ENCODE measurements around the gene MYL3.

The MYL3 gene

GRCh38 chr3:46901061-46901460, 37.8 kb upstream of the MYL3 start:
- no peak for DNase-seq

GRCh38 chr3:46900356-46900755, 37.1 kb upstream of the MYL3 start:
- DNase-seq, result no peak
- intact Hi-C loops (cut with DNase I), result no loop called here

More at GRCh38 chr3:46901061-46901460, 37.8 kb upstream of the MYL3 start:
- intact Hi-C loops (cut with DNase I), result no loop called here

- intact Hi-C loops (cut with DNase I), result no loop called here
- peak in 29 of 42 donors; percentile 16 to 74 (median 55) for DNase-seq
Measured at GRCh38 chr3:46900007-46900292, 36.7 kb upstream of the MYL3 start.

- intact Hi-C loops (cut with DNase I), result no loop called here
- DNase-seq, result no peak
Measured at GRCh38 chr3:46899151-46900006, 36.1 kb upstream of the MYL3 start.

GRCh38 chr3:46898321-46899150, 35.3 kb upstream of the MYL3 start:
- intact Hi-C loops (cut with DNase I), result no loop called here
- peak in 10 of 42 donors; percentile 21 to 47 (median 41) for DNase-seq

GRCh38 chr3:46897829-46898320, 34.6 kb upstream of the MYL3 start:
- no peak for DNase-seq
- intact Hi-C loops (cut with DNase I), result no loop called here

GRCh38 chr3:46897031-46897430, 33.8 kb upstream of the MYL3 start:
- no peak for DNase-seq
- intact Hi-C loops (cut with DNase I), result no loop called here

GRCh38 chr3:46896386-46896785, 33.1 kb upstream of the MYL3 start:
- DNase-seq, result no peak
- intact Hi-C loops (cut with DNase I), result no loop called here

- intact Hi-C loops (cut with DNase I), result no loop called here
- no peak for DNase-seq
Measured at GRCh38 chr3:46895761-46896160, 32.5 kb upstream of the MYL3 start.

- intact Hi-C loops (cut with DNase I), result no loop called here
- peak in 39 of 42 donors; percentile 39 to 87 (median 65) for DNase-seq
Measured at GRCh38 chr3:46895204-46895660, 32.0 kb upstream of the MYL3 start.

GRCh38 chr3:46894256-46894655, 31.0 kb upstream of the MYL3 start:
- DNase-seq, result no peak
- intact Hi-C loops (cut with DNase I), result no loop called here

- intact Hi-C loops (cut with DNase I), result no loop called here
- DNase-seq, result no peak
Measured at GRCh38 chr3:46893763-46894162, 30.5 kb upstream of the MYL3 start.

- DNase-seq, result no peak
- intact Hi-C loops (cut with DNase I), result no loop called here
Measured at GRCh38 chr3:46893146-46893748, 30.0 kb upstream of the MYL3 start.

GRCh38 chr3:46892285-46893145, 29.3 kb upstream of the MYL3 start:
- intact Hi-C loops (cut with DNase I), result no loop called here
- DNase-seq, result peak; percentile 48 to 87 (median 70)

GRCh38 chr3:46891132-46891531, 27.9 kb upstream of the MYL3 start:
- DNase-seq, result no peak
- intact Hi-C loops (cut with DNase I), result no loop called here

GRCh38 chr3:46890132-46890531, 26.9 kb upstream of the MYL3 start:
- intact Hi-C loops (cut with DNase I), result no loop called here
- no peak for DNase-seq

- no peak for DNase-seq
- intact Hi-C loops (cut with DNase I), result no loop called here
Measured at GRCh38 chr3:46889381-46890110, 26.3 kb upstream of the MYL3 start.

GRCh38 chr3:46888705-46889104, 25.5 kb upstream of the MYL3 start:
- intact Hi-C loops (cut with DNase I), result no loop called here
- no peak for DNase-seq

Data from head of caudate nucleus (tissue), 42 donors.